Psoas muscle (tissue), 8 donors: Measurements from ENCODE around the gene RAD9A. TPM values are rescaled to one million over a fixed set of nuclear protein-coding genes. Genes with fewer than 3 reads are reported as not detected.

ENCODE experiments used
- ATAC-seq, 4 donors: fragments of 200-7000 bp; cut with Tn5 transposase; one replicate each; pipeline ENCODE4 v1.9.1; 2020; ENCODE audit warnings: moderate library complexity in 3 of 4, mild to moderate bottlenecking in 2 of 4
- DNase-seq, 2 donors: peaks; one replicate each; pipeline ENCODE4 v3.0.0-alpha.2; 2020
- H3K27ac ChIP-seq: fragments of 200-600 bp; one replicate; pipeline ENCODE4 v1.8.0; 2022
- H3K27me3 ChIP-seq, 3 donors: fragments of 200-600 bp in 1 of 3; one replicate each; pipeline versions ENCODE4 v1.6.1 to v1.8.0; 2013 to 2022; ENCODE audit warnings: low read length in 2 of 3, mild to moderate bottlenecking in 2 of 3, moderate library complexity in 1 of 3; ENCODE audit not compliant: insufficient read depth in 3 of 3
- H3K36me3 ChIP-seq, 2 donors: fragments of 200-600 bp in 1 of 2; one replicate each; pipeline versions ENCODE4 v1.6.1 to v1.8.0; 2013 to 2022; ENCODE audit warnings: low read depth in 1 of 2, mild to moderate bottlenecking in 1 of 2, moderate library complexity in 1 of 2; ENCODE audit not compliant: insufficient read depth in 1 of 2
- H3K4me1 ChIP-seq: fragments of 200-600 bp; one replicate; pipeline ENCODE4 v1.8.0; 2022
- H3K4me3 ChIP-seq: fragments of 200-600 bp; one replicate; pipeline ENCODE4 v1.8.0; 2022; ENCODE audit warnings: mild to moderate bottlenecking
- H3K9me3 ChIP-seq: fragments of 200-600 bp; one replicate; pipeline ENCODE4 v1.8.0; 2022
- CTCF ChIP-seq: fragments of 200-600 bp; IDR thresholded peaks from one replicate; pipeline ENCODE4 v1.8.0; 2022; ENCODE audit warnings: antibody characterized with exemption
- WGBS, 3 donors: extraction: QIAGEN DNeasy Blood & Tissue Kit; methylation state at CpG; one replicate each; pipeline versions ENCODE4 v1.1.6 to v1.1.7; 2013; 5-methylcytosine and 5-hydroxymethylcytosine counted together
- intact Hi-C, 2 donors: fragments of 100-400 bp; cut with DNase I; formaldehyde crosslinking; loops; one replicate each; pipeline versions ENCODE4 v1.11.0 to v1.14.2; 2022
- polyA plus RNA-seq, 3 donors: library from polyadenylated mRNA; stranded (reverse); fragments of 200-250 nt; gene quantifications; one replicate each; pipeline ENCODE4 v1.2.3, GENCODE V29; 2013
- total RNA-seq, 4 donors: library from RNA; stranded (reverse); fragmentation: NEBNext Ultra II Directional in 2 of 4; extraction: Animal tissue kit (Norgen Biotek cat#: 25700) in 2 of 4; gene quantifications; one replicate each; pipeline versions ENCODE4 v1.2.1 to v1.2.4, GENCODE V29; 2021 to 2023
- donor health status: healthy with polysubstance abuse.
- donor health status: DM: no; HTN: no; CAD: no; lungs with moderate emphysema.
- donor health status: Bipolar disorder and iron deficiency.
- donor health status: healthy.
- donor health status: DM: yes; HTN: yes; CAD: no.
- donor health status: DM: no; HTN: no; CAD: no.
- donor health status: DM: no; HTN: no; CAD: no.
- donor health status: DM: yes; HTN: yes; CAD: no.

The RAD9A gene
- total and polyA plus RNA-seq, 7 donors: 1.8 to 12.3 (median 6.7) TPM

DNA sequence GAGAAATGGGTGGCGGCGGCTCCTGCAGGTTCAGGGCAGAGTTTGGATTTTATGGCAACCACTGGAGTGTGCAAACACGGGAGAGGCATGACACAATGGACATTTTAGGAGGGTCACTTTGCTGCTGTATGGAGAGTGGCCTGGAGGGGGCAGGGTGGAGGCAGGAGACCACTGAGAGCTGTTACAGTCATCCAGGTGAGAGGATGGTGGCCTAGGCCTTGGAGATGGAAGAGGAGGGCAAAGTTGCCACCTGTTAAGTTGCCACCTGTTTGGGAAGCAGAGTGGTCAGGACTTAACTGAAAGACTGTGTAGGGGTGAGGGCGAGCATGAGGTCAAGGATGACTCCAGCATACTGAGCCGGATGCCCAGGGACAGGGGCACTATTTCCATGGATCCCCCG is 2.3 kb upstream of the RAD9A start:
- H3K27ac ChIP-seq: no peak overlapping the region
- H3K9me3 ChIP-seq: no peaks in the 10 kb centered on the region
- 62 to 72% (median 64%) methylated on average over 6 of the region's 6 CpGs for WGBS, 3 donors
- intact Hi-C loops: loop anchor here in 1 of 2 donors (10.0 kb wide), 1 partner anchor 125 kb away; the partner anchor contains the start of gene GRK2
- peak; percentile 42 for TF ChIP-seq CTCF
- ATAC-seq: peak in 2 of 4 donors; percentile 30 to 41
- H3K27me3 ChIP-seq: no peaks in the 10 kb centered on the region
- peaks cover 0 to 6% of the 10 kb centered on the region in 2 donors for H3K36me3 ChIP-seq
- no peak overlapping the region for H3K4me3 ChIP-seq
- peaks cover 12% of the 10 kb centered on the region for H3K4me1 ChIP-seq
- no peak for DNase-seq

DNA sequence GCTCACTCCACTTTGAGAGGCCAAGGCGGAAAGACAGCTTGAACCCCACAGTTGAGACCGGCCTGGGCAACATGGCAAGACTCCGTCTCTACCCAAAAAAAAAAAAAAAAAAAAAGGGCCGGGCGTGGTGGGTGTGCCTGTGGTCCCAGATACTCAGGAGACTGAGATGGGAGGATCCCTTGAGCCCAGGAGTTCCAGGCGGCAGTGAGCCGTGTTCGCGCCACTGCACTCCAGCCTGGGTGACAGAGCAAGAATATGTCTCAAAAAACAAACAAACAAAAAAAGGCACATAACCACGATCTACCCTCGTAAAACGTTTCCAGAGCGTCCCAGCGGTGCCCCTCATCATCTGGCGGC is 861 bp upstream of the RAD9A start:
- peak in 1 of 4 donors; percentile 5 for ATAC-seq

GRCh38 chr11:67392183-67392715 is 463 bp downstream of the RAD9A start:
- Histone ChIP-seq H3K4me1 (peaks cover 12% of the 10 kb centered on the region), H3K27ac (peak overlapping the region; percentile 96), H3K9me3 (no peaks in the 10 kb centered on the region), H3K4me3 (peak overlapping the region; percentile 96), H3K27me3 (no peaks in the 10 kb centered on the region), H3K36me3 (peaks cover 0 to 33% of the 10 kb centered on the region in 2 donors)
- WGBS, 3 donors: 5 to 10% (median 6%) methylated on average over 25 to 31 of the region's 31 CpGs
- DNase-seq: no peak
- ATAC-seq: peak in 1 of 4 donors; percentile 0
- intact Hi-C loops: no loop called here
- TF ChIP-seq CTCF: no peak

More for the DNA sequence above, 861 bp upstream of the RAD9A start:
- no peaks in the 10 kb centered on the region for H3K9me3 ChIP-seq
- H3K36me3 ChIP-seq: peaks cover 0 to 19% of the 10 kb centered on the region in 2 donors
- H3K4me1 ChIP-seq: peaks cover 12% of the 10 kb centered on the region
- H3K27ac ChIP-seq: peak overlapping the region; percentile 96
- H3K4me3 ChIP-seq: peak overlapping the region; percentile 96
- intact Hi-C loops: no loop called here
- no peaks in the 10 kb centered on the region for H3K27me3 ChIP-seq
- no peak for DNase-seq
- no peak for TF ChIP-seq CTCF
- WGBS, 3 donors: 9 to 12% (median 10%) methylated on average over 13 to 15 of the region's 15 CpGs

GRCh38 chr11:67393437-67393836 is 1.7 kb downstream of the RAD9A start:
- Histone ChIP-seq H3K27ac (no peak overlapping the region), H3K4me3 (no peak overlapping the region), H3K9me3 (no peaks in the 10 kb centered on the region), H3K27me3 (no peaks in the 10 kb centered on the region), H3K4me1 (peaks cover 20% of the 10 kb centered on the region), H3K36me3 (peaks cover 0 to 44% of the 10 kb centered on the region in 2 donors)
- intact Hi-C loops: no loop called here
- 90 to 94% (median 92%) methylated on average over 18 of the region's 18 CpGs for WGBS, 3 donors
- no peak for TF ChIP-seq CTCF
- no peak for DNase-seq
- ATAC-seq: no peak

DNA sequence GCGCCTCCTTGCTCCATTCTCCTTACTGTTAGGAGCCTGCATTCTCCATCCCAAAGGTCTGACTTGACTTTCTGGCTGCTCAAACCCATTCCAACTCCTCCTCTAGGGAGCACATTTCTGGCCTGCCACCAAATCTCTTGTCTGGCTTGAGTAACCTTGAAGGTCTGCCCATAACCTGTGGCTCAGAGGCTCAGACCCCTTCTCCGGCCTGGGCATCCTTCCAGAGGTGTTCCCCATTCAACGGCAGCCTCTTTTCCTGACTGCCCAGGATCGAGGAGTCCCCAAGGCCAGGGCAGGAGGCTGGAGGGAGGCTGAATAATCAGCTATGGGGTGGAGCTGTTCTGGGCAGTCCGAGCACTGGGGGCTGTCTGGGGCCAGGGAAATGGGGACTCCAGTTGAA is 2.2 kb downstream of the RAD9A start:
- Histone ChIP-seq H3K27ac (no peak overlapping the region), H3K9me3 (no peaks in the 10 kb centered on the region), H3K4me1 (peaks cover 22% of the 10 kb centered on the region), H3K27me3 (no peaks in the 10 kb centered on the region), H3K36me3 (peaks cover 0 to 50% of the 10 kb centered on the region in 2 donors), H3K4me3 (no peak overlapping the region)
- no peak for ATAC-seq
- intact Hi-C loops: no loop called here
- TF ChIP-seq CTCF: no peak
- no peak for DNase-seq
- WGBS, 3 donors: 74 to 76% (median 75%) methylated on average over 5 of the region's 5 CpGs
